ENCODE measurements around the gene PLEKHG4.

The PLEKHG4 gene

DNA sequence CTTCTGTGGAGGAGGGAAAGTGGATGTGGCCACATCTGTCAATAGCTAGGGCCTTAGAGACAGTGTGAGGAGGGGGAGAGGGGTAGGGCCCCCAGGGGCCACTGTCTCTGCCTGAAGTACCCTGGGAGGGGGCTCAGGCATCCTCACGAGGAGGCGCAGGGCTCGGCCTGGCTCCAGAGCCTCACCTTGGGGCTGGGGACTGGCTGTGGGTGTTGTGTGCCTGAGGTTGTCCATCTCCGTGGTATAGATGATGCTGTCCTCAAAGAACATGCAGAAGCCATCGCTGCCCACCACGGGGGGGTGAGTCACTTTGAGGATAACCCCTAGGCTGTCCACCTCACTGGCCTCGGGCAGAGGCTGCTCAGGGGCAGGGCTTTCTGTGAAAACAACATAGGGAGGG, 12.1 kb downstream of the PLEKHG4 start:
- no peak for DNase-seq

DNA sequence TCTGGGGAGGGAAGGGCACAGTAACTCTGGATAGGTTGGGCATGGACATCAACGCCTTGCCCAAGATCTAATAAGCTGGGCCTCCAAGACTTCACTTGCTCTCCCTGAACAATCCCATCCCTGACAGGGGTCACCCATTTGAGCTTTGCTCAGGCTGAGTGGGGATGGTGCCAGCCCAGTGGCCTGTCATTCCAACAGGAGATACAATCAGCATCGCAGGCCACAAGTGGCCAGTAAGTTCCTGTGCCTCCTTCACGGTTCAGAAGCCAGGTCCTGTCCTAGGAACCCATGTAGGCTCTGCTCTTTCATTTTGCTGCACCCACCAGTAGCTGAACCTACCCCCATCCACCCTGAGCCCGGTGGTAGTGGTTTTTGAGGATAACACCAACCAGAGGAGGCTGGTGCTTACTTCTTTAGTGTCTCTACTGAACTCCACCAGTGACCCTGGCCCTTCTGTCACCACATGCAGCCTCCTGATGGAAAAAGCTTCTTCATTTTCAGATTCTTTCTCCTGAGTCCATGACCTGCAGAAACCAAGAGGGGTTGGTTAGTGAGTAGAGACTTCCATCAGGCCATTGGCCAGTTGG, 14.9 kb downstream of the PLEKHG4 start:
- DNase-seq, result no peak

DNA sequence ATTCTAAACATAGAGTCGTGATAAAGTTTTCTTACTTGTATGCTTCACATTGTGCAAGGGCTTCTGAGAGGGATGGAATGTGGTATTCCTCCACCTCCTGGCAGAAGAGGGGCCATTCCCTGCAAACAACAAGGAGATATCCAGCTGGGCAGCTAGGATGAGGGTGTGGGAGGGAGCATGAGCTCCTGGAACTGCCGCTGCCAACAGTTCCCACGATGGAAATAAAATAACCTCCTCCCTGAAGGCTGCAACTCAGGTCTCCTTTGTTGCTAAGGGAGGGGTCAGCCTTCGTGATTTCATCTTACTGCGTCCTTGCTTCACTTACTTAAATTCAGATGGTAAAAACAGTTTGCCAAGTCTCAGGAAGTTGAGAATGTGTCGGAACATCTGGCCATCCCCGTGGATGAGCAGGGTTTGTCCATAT, 15.6 kb downstream of the PLEKHG4 start:
- DNase-seq, result no peak

DNA sequence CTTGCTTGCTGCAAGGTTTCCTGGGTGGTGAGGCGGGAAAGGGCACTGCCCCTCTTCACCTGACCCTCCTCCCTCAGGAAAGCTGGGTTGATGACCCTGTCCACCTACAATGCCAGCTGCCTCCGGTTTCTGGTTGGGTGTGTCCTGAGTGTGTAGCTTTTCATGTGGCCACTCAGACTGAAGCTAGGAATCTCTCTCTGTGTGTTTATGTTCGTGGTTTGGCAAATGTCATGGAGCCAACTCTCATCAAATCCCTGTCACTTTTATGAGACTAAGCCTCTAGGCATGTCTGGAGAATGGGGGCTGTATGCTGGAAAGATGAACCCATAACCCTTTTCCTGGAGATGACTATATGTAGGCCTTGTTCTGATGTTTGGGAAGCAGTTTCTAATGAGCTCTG, 17.1 kb downstream of the PLEKHG4 start:
- DNase-seq, result no peak

DNA sequence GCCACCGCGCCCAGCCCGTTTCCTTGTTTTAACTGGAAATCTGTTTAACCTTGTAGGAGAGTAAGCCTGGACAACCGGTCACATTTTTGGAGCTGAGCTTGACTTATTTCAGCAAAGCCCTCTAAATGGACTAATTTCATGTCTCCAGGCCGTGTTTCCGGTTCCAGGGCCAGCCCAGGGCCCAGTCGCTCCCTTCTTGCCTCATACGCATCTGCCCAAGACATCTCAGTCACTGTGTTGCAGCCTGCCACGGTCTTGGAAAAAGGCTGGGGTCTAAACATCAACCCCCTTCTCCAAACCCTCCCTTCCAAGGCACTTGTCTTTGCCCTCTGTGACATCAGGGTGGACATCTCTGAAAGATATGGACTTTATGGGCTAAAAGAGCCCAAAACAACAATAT, 18.9 kb downstream of the PLEKHG4 start:
- no peak for DNase-seq

DNA sequence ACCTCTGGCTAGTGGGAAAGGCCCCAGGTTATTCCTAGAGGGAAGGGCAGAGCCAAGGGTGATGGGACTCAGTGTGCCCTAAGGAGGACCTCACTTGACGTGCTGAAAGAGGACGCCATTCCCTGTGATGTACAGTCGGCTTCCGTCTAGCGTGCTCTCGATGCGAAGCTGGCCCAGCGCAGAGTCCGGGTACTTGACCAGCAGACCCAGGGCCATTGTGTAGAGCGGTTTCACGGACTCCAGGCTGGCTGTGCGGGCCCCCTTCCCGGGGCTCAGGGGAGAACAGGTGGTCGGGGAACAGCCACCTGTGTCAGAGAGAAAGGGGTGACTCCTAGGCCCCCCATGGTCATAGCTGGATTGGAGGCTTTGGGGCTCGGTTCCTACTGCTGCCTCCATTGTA, 19.9 kb downstream of the PLEKHG4 start:
- no peak for DNase-seq

DNA sequence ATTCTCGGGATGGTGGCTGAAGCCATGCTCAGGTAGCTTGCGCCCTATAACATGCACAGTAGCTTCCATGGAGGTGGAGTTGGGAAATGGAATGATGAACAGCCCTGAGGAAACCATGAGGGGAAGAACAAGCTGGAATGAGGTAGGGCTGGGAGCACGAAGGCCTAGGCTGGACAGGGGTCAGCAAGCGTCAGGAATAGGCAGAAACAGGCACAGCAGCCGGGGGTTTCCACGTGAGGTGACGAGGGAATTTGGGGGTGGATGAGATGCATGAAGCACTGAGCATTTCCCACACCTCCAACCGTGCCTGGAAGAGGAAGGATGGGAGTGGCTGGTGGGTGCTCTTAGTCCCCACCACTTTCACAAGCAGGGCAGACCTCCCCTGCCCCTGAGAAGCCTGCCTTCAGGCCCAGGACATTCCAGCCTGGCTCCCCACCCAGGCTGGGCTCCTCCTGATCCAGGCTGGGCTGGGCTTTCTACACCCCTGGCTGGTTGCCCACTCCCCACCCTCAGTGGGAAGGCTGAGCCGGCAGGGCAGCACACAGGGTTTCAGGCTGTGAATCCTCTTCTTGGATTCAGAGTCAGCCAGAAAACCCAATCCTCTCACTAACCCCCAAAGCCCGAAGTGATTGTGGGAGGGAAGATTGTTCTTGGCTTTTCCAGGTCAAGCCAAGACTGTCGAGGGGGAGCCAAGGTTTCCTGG, 21.9 kb downstream of the PLEKHG4 start:
- no peak for DNase-seq

DNA sequence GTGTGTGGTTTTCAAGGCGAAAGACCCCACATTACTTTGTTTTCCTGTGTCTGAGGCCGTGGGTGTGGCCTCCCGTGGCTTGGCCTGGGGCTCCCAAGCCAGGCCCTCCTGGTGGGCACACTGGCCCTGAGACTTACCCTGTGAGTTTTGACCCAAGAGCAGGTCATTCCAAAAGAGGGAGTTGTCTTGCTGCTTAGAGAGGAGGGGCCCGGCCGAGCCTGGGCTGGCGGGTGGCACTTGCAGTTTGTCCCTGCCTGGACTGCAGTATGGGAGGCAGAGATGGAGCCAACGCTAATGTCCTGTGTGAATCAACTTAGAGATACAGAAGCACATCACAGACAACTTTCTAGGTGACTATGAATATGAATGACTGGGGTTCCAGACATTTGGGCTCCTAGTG, 22.7 kb downstream of the PLEKHG4 start:
- no peak for DNase-seq

DNA sequence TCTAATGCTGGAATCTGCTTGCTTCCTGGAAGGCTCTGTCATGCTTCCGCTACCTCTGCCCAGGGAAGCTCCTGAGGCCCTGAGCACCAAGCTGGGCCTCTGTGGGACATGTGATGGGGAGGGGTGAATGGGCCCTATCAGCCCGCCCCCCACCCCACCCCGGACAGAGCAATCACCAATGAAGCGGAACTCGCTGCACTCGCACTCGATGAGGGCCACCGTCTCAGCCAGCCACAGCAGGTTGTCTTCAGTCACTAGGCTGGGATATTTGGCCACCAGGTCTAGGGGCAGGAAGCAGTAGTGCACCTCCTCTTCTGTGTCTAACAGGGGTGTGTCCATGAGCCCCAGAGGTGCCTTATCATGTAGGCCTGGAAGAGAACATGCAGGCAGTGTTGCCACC, 23.6 kb downstream of the PLEKHG4 start:
- peak; percentile 5 for DNase-seq

DNA sequence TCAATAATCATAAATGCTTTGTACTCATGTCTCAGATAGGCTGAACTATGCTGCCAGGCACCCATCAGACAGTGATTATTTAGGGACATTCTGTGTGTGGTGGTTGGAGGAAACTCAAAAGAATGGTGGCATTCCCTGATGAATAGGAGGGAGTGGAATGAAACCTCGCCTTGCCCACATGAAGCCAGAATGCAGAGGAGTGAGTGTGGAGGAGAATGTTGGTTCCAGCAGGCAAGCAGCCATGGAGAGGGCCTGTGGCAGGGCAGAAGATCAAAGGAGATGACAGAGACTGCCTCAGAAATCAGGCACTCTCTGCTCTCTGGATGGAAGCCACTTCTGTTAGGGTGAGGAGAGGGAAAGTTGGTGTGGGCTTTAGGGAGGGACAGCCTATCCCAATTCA, 24.7 kb downstream of the PLEKHG4 start:
- DNase-seq, result no peak

DNA sequence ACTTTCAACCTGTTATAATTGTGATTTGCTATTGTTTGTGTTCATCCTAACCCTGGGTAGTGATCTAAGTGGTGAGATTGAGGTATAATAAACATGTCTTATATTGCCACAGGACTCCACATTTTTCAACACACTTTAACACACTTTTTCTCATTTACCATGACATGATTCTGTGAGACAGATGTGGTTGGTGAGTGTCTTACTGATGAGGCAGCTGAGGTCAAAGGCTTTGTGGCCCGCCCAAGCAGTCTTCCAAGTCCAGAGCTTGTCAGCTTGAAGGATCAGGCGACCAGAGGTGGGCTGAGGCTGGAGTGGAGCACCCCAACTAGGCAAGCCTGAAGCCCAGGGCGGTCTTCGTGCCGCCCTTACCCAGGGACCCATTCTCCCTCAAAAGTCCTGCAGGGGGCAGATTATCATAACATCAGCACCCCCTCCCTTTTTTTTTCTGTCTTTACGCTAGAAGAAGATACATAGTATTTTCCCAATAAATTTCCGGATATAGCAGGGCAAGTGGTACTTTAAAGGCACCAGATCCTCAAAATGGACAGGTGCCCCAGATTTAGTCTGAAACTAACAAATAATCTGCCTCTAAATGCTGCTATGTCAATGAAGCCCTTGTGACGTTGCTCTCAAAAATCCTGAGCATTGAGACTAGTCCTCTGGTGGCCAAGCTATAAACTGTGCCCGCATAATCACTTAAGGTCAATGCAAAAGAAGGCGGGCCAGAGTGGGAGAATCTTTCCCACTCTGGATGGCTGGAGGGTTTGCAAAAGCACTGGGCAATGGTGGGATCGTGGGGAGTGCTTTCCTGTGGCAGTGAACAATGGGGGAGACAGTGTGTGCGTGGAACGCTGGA, 26.1 kb downstream of the PLEKHG4 start:
- DNase-seq, result no peak

DNA sequence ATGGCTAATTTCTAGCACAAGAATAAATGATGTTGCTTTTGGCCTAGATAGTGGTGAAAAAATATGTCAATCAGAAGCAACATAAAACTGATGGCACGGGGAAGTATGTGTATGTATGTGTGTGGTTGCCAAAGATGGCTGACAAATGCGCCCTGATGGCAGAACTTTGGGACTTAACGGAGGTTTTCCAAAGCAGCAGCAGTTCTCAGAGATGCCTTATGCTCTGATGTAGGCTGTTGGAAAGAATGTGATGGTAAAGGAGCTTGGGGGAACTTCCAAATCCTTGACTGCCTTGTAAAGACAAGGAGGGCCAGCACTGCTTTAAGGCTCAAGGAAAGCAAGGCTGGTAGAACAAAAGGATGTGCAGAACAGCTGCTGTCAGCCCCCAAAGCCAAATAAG, 31.2 kb downstream of the PLEKHG4 start:
- no peak for DNase-seq

DNA sequence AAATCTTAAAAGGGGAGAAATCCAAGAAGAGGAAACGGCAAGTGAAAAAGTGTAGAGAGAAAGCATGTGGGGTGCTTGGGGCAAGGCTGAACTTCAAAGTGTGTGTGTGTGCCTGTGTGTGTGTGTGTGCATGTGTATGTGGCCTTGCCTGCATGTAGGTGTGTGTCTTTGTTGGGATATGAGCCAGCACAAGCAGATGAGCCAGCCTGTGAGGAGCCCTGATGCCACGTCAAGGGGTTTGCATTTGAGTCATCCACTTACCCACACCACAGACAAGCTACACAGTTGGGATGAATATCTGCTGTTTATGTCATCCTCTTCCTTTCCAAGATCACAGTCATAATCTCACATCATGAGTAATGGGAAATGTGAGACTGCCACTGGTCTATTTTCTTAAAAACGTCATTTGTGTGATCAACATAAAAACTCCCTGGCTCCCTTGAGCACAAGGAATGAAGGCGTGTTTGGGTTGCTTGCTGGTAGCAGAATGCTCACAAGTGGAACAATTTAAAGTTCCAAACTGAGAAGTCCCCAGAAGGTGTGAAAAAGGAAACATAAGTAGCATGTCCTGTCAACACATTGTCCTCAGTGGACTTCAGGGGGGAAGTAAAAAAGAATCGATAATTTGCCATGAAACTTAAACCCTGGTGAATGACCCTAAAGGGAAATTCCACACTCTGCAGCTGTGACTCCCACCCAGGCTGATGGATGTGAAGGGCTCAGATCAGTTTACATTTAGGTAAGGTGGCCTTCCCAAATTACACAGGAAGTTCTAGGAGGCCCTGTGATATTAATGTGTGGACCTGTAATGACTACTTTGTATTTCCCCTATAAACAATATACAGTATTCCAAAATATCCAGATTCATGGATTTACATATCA, 32.5 kb downstream of the PLEKHG4 start:
- DNase-seq, result no peak

DNA sequence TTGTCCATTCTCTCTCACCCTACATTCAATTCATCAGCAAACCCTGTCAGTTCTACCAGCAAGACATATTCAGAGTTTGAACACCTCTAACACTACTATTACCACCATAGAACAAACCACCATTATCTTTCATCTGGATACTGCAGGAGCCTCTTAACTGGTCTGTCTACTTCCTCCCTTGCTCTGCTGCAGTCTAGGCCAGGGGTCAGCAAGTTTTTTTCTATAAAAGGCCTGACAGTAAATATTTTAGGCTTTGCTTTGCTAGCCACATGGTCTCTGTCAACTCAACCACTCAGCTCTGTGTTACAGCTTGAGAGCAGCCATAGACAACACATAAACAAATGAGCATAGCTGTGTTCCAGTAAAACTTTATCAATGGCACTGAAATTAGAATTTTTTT, 33.4 kb downstream of the PLEKHG4 start:
- no peak for DNase-seq

DNA sequence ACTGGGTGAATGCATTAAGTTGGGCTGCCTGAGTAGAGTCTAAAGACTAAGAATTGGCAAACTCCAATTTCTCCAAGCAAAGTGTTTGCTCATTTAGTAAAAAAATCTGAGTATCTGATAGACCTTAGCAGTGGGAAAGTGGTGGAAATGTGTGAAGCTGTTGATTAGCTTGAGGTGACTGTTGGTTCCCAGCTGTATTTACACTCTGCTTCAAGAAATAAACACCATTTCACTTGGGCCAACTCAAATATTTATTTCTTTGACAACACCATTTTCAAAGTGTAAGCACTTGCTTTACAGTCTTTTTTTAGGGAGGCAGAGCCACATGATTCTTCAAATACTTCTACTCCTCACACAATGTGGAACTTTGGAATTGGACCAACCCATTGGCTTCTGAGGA, 38.5 kb downstream of the PLEKHG4 start:
- DNase-seq, result no peak

DNA sequence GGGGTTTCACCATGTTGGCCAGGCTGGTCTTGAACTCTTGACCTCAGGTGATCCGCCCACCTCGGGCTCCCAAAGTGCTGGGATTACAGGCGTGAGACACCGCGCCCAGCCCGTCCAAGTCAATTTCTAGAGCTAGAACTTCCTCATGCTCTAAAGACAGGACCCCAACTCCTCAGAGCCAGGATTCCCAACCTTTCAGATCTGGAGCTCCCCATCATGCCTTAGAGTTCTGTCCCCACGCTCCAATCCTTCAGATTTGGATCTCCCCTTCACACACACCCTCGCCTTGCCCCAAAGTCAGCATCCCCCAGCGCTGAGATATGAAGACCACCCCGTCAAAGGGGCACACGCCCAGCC, 46.8 kb downstream of the PLEKHG4 start:
- no peak for DNase-seq

DNA sequence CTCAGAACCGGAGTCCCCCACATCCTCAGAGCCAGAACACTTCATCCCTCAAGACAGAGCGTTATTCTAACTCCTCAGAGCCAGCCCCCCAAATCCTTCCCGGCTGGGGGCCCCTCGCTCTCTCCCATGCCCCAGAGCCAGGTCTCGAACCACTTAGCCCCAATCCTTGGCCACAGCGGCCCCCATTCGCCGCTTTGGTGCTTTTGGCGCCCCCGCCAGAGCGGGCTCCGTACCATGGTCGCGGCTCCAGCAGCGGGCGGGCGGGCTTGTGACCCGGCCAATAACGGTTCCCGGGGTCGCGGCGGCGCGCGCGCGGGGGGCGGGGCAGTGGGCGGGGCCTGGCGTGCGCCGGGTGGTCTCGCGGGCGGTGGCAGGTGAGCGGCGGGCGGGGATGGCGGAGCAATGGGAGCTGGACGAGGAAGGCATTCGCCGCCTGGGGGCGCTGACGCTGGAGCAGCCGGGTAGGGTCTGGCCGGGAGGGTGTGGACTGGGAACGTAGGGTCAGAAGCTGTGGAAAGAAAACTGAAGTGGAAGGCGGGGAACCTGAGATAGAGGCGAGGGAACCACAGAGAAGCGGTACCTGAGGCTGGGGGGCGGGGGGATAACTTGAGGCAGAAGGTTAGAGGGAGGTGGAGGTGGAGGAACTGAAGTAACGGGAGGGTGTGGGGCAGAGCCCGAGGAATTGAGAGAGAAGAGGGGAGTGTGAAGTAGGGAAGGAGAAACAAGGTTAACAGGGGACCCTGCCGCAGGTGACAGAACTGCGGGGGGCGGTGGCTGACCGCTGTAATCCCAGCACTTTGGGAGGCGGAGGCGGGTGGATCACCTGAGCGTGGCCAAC, 47.4 kb downstream of the PLEKHG4 start, which contains the start of the genes KCTD19 and LRRC36:
Gene KCTD19, minus strand, starts transcription at position 270 of the 838 bp plus-strand sequence. Its CDS starts 34 bp downstream, at position 236.
Gene LRRC36, plus strand, starts transcription at position 344 of the 838 bp plus-strand sequence. Its CDS starts 48 bp downstream, at position 392.
- DNase-seq, result peak; percentile 85

DNA sequence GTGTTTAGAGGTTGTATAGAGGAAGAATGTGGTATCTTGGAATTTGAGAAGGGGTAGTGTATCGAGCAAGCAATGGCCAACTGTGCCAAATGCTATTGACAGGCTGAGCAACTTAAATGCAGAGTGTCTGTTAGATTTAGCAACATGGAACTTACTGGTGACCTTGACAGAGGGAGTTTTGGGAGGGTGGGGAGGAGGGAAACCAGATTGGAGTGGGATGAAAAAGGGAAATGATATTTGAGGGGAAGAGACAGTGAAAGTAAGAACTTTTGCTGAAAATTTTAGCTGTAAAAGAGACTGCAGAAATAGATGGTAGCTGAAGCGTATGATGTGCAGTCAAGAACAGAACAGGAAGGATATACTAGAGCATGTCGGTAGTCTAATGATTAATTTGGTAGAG, 48.4 kb downstream of the PLEKHG4 start:
- no peak for DNase-seq

DNA sequence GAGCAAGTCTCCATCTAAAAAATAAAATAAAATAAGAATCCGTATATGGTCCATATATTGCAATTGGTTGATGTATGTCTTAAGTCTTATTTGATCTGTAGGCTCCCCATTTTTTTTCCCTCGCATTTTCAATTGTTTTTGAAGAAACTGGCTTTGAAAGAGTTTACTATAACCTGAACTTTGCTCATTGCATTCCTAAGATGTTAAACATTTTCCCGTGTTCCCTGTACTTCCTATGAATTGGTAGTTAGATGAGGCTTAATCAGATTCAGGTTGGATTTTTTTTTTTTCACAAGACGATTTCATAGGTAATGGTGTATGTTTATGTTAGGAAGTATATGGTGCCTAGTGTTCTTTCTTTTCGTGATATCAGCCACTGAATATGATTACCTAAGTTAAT, 50.6 kb downstream of the PLEKHG4 start:
- no peak for DNase-seq

DNA sequence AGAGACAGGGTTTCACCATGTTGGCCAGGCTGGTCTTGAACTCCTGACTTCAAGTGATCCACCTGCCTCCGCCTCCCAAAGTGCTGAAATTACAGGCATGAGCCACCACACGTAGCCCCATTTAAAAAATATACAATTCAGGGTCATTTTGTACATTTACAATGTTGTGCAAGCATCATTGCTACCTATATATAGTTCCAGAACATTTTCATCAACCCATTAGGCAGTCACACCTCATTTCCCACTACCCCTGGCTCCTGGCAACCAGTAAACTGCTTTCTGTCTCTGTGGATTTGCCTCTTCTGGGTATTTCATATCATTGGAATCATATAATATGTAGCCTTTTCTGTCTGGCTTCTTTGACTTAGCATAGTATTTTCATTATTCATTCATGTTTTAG, 54.0 kb downstream of the PLEKHG4 start:
- peak; percentile 3 for DNase-seq

DNA sequence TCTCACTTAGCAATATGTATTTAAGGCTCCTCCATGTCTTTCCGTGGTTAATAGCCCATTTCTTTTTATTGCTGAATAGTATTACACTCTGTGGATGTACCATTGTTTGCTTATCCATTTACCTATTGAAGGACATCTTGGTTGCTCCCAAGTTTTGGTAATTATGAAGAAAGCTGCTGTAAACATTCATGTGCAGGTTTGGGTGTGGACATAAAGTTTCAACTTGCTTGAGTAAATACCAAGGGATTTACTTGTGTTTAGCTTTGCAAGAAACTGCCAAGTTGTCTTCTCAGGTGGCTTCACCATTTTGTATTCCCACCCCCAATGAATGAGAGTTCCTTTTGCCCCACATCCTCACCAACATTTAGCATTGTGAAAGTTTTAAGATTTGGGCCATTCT, 56.8 kb downstream of the PLEKHG4 start:
- DNase-seq, result no peak

DNA sequence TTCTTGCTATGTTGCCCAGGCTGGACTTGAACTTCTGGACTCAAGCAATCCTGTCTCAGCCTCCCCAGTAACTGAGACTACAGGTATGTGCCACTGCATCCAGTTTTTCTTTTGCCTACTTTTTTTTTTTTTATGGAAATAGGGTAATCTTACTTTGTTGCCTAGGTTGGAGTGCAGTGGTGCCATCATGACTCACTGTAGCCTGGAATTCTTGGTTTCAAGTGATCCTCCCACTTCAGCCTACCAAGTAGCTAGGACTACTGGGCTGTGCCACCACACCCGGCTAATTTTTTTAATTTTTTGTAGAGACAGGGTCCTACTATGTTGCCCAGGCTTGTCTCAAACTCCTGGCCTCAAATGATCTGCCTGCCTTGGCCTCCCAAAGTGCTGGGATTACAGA, 57.3 kb downstream of the PLEKHG4 start:
- no peak for DNase-seq

All from NCI-H69 (cell line).